Body of pancreas (tissue), 4 donors: Measurements from ENCODE around the gene MTSS2. TPM values are rescaled to one million over a fixed set of nuclear protein-coding genes. Genes with fewer than 3 reads are reported as not detected.

Experiments
- ATAC-seq: fragments of 150-250 bp; one replicate; pipeline ENCODE4 v1.9.1; 2016
- DNase-seq, 4 donors: peaks; one replicate each; pipeline ENCODE4 v3.0.0-alpha.2; 2019
- H3K27ac ChIP-seq, 4 donors: fragments of 200-600 bp; sonication (generic); 1 replicate in 3 of 4; 2 replicates in 1 of 4; pipeline versions ENCODE4 v1.5.1 to v1.6.1; 2016 to 2019; ENCODE audit warnings: mild to moderate bottlenecking in 1 of 4, mixed read lengths in 1 of 4, moderate library complexity in 1 of 4
- H3K27me3 ChIP-seq, 2 donors: fragments of 200-600 bp; sonication (generic); one replicate each; pipeline ENCODE4 v1.6.0; 2016; ENCODE audit warnings: mild to moderate bottlenecking in 1 of 2
- H3K36me3 ChIP-seq, 2 donors: fragments of 200-600 bp; sonication (generic); replicated peaks in 1 of 2; 2 replicates each; pipeline ENCODE4 v1.5.1; 2016; ENCODE audit warnings: low read depth in 2 of 2; ENCODE audit not compliant: insufficient read depth in 1 of 2
- H3K4me1 ChIP-seq: fragments of 200-600 bp; sonication (generic); one replicate; pipeline ENCODE4 v1.6.0; 2016
- H3K4me3 ChIP-seq, 2 donors: fragments of 200-600 bp; sonication (generic); 1 replicate in 1 of 2; 2 replicates in 1 of 2; pipeline ENCODE4 v1.5.1; 2016 to 2019
- H3K9me3 ChIP-seq, 3 donors: fragments of 200-600 bp; sonication (generic); 1 replicate in 2 of 3; 2 replicates in 1 of 3; pipeline ENCODE4 v1.5.1; 2016
- POLR2A ChIP-seq, 3 donors: fragments of 450-650 bp; IDR thresholded peaks; one replicate each; pipeline ENCODE4 v1.6.1; 2016; ENCODE audit warnings: antibody characterized with exemption in 3 of 3, mild to moderate bottlenecking in 2 of 3
- WGBS, 2 donors: methylation state at CpG; one replicate each; pipeline ENCODE4 v1.1.5; 2017; 5-methylcytosine and 5-hydroxymethylcytosine counted together
- intact Hi-C: fragments of 100-400 bp; cut with DNase I; formaldehyde crosslinking; loops from one replicate; pipeline ENCODE4 v1.15.1; 2023
- total RNA-seq, 2 donors: library from RNA; depleted of rRNA; stranded (reverse); fragments of >200 nt; gene quantifications; one replicate each; pipeline ENCODE4 v1.1.0, GENCODE V29; 2016
- TF ChIP-seq, protein P1 (sequence below), 7 experiments: fragments of 450-650 bp in 4 of 7; fragments of 200-600 bp in 3 of 7; sonication (generic) in 3 of 7; IDR thresholded peaks; one replicate each; pipeline ENCODE4 v1.5.1; 2016 to 2019; ENCODE audit warnings: antibody characterized with exemption in 7 of 7

Gene MTSS2
- total RNA-seq, 2 donors from 2014 or later, result 8.8 to 23.4 TPM

DNA sequence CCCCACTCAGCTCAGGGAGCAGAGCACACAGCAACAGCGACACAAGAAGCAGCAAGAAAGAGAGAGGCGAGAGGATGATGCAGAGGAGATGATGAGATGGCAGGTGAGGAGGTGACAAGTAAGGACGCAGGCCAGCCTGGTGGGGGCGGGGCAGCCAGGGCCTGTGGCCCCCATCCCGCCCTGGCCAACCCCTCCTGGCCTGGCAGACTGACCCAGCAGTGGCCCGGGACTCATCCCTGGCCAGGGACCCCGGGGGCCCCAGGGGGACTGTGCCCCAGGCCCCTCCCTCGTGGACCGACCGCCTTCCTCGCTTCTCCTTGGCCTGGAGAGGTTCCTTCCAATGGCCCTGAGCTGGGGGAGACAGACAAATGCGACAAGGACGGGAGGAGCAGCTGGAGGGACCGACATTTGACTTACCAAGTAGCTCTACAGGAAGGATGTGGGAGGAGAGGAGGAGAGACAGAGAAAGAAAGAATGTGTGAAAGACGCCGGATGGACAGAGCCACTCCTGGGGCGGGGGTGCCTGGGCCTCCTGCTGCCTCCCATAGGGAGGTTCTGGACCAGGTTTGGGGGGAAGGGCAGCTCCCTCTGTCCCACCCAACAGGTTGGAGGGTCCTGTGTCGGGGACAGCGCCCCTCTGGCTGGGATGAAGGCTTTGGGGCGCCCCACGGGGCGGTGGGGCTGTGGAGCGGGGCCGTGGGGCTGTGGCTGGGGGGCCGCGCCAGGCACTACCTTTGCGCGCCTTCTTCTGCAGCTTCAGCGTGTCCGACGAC is 6.8 kb downstream of the MTSS2 start:
- no peak for TF ChIP-seq POLR2A (IDR thresholded peaks at IDR 0.05)
- TF ChIP-seq, protein P1, sequence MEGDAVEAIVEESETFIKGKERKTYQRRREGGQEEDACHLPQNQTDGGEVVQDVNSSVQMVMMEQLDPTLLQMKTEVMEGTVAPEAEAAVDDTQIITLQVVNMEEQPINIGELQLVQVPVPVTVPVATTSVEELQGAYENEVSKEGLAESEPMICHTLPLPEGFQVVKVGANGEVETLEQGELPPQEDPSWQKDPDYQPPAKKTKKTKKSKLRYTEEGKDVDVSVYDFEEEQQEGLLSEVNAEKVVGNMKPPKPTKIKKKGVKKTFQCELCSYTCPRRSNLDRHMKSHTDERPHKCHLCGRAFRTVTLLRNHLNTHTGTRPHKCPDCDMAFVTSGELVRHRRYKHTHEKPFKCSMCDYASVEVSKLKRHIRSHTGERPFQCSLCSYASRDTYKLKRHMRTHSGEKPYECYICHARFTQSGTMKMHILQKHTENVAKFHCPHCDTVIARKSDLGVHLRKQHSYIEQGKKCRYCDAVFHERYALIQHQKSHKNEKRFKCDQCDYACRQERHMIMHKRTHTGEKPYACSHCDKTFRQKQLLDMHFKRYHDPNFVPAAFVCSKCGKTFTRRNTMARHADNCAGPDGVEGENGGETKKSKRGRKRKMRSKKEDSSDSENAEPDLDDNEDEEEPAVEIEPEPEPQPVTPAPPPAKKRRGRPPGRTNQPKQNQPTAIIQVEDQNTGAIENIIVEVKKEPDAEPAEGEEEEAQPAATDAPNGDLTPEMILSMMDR (IDR thresholded peaks at IDR 0.05), result no peak
- Histone ChIP-seq H3K4me3 (no peak overlapping the region), H3K27ac (no peak overlapping the region), H3K4me1 (peaks cover 39% of the 10 kb centered on the region), H3K9me3 (no peaks in the 10 kb centered on the region), H3K27me3 (no peaks in the 10 kb centered on the region), H3K36me3 (peaks cover 0 to 2% of the 10 kb centered on the region in 2 donors)
- WGBS, 2 donors, result 84 to 89% methylated on average over 30 to 31 of the region's 31 CpGs
- DNase-seq, result no peak
- intact Hi-C loops, result loop anchor here (5.0 kb wide), 1 partner anchor 88 kb away; no protein-coding TSS in a partner anchor
- ATAC-seq, result no peak

DNA sequence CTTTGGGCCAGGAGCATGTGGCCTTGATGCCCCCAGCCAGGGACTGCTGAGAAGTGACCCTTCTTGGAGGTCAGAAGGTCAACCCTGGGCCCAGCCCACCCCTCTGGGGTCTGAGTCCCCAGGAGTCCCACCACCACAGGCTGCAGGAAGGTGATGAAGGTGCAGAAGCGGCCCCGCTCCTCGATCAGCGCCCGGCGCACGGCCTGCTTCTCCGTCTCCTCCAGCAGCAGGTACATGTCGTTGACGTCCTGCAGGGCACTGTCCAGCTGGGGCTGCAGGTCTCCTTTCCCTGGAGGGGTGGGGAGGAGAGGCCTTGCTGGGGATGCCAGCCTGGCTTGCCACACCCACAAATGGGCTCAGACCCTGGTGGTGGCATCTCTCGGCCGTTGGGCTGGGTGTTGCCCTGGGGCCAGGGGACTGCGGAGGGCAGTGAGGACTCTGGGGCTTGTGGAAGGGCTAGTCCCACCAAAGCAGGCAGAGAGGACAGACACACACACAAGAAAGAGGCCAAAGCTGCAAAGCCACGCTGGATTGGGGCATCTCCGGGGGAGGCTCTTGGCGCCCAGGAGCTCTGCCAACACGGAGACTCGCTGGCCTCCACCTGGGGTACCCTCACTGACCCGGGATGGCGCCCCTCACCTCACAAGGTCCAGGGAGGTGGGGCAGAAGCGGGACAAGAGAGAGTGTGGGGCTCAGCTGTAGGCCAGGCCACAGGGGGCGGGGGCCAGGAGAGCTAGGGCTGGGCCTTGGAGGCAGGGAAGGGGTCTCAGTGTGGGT is 7.5 kb downstream of the MTSS2 start:
- no peak for TF ChIP-seq POLR2A (IDR thresholded peaks at IDR 0.05)
- TF ChIP-seq, protein P1 (IDR thresholded peaks at IDR 0.05), result no peak
- Histone ChIP-seq H3K27me3 (no peaks in the 10 kb centered on the region), H3K4me3 (no peak overlapping the region), H3K9me3 (no peaks in the 10 kb centered on the region), H3K27ac (no peak overlapping the region), H3K36me3 (peaks cover 0 to 2% of the 10 kb centered on the region in 2 donors), H3K4me1 (peaks cover 31% of the 10 kb centered on the region)
- DNase-seq (no peak), ATAC-seq (no peak)
- intact Hi-C loops, result loop anchor here (5.0 kb wide), 1 partner anchor 89 kb away; no protein-coding TSS in a partner anchor
- 91 to 92% methylated on average over 12 to 22 of the region's 22 CpGs for WGBS, 2 donors

DNA sequence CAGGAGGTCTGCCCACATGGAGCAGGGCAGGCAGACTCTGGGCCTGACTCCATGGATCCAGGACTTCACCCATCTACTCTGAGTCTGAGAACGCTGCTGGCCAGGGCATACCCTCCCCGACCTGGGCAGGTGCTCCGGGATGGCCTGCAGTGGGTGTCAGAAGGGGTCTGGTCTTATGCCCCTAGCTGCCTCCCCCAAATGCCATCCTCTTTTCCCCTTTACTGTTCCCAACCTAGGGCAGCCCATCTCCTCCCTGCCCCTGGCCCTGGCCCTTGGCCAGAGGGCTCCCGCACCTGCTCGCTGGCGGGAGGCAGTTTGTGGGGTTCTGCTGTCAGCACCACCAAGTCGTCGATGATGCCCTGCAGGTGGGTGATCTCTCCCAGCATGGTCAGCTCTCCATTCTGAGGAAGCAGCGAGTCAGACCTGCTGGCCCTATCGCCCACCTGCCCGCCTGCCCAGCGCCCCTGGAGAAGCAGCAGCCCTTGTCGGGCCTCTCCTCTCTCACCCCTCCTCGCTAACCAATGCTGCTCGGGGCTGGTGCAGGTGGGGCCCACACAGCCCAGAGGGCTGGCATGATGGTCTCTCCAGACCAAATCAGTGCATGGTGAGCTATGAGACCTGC is 8.2 kb downstream of the MTSS2 start:
- no peak for TF ChIP-seq POLR2A (IDR thresholded peaks at IDR 0.05)
- TF ChIP-seq, protein P1 (IDR thresholded peaks at IDR 0.05), result no peak
- WGBS, 2 donors, result 90 to 94% methylated on average over 8 to 11 of the region's 15 CpGs
- Histone ChIP-seq H3K27me3 (no peaks in the 10 kb centered on the region), H3K36me3 (peaks cover 0 to 2% of the 10 kb centered on the region in 2 donors), H3K4me1 (peaks cover 26% of the 10 kb centered on the region), H3K9me3 (no peaks in the 10 kb centered on the region), H3K4me3 (no peak overlapping the region), H3K27ac (no peak overlapping the region)
- intact Hi-C loops, result loop anchor here (5.0 kb wide), 1 partner anchor 90 kb away; no protein-coding TSS in a partner anchor
- peak in 1 of 4 donors; percentile 4 for DNase-seq
- no peak for ATAC-seq

DNA sequence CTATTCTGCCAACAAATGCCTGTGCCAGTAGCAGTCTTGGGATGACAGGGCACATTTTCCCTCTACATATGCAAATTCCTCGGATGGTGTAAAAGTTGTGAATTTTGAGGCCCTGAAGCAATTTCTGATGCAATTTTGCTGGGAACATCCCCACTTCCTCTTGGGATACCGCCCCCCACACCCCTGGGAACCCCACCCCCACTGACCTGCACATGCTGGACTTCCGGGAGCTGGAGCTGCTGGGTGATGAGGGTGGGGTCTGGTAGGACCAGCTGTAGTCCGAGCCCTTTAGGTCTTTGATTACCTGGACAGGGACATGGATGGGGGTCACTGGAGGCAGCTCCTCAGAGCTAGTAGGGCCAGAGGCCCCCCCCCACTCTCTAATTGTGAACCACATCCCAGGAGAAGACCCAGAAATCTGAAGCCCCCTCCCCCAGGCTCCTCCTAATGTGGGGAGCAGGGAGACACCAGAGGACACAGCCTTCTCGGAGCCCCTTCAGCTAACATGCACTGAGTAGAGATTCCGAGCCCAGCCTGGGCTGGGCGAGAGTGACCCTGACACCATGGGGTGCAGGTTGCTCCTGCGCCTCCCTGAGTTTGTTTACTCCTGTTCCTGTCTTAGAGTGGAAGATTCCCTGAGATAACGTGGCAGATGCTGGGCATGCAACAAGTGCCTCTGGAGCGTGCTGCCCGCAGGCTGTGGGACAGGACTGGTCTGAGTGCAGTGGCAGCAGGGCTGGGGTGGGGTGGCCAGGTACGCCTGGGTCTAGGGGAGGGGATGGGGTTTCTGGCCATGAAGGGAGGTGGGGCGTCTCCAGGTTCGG is 9.0 kb downstream of the MTSS2 start:
- TF ChIP-seq, protein P1 (IDR thresholded peaks at IDR 0.05), result no peak
- no peak for TF ChIP-seq POLR2A (IDR thresholded peaks at IDR 0.05)
- H3K27ac ChIP-seq, result no peak overlapping the region
- no peaks in the 10 kb centered on the region for H3K27me3 ChIP-seq

More for the DNA sequence above, 9.0 kb downstream of the MTSS2 start:
- H3K36me3 ChIP-seq, result peaks cover 0 to 2% of the 10 kb centered on the region in 2 donors
- ATAC-seq, result no peak
- DNase-seq, result peak in 1 of 4 donors; percentile 7
- H3K4me3 ChIP-seq, result no peak overlapping the region
- 93 to 95% methylated on average over 6 to 14 of the region's 14 CpGs for WGBS, 2 donors
- H3K9me3 ChIP-seq, result no peaks in the 10 kb centered on the region
- intact Hi-C loops, result loop anchor here (5.0 kb wide), 1 partner anchor 90 kb away; no protein-coding TSS in a partner anchor
- H3K4me1 ChIP-seq, result peaks cover 18% of the 10 kb centered on the region
